Measurements from ENCODE around the gene EMC8.
"Not testable (repeated sequence)": the region's sequence is repeated elsewhere in the genome, so short reads cannot be mapped to it uniquely, and the experiment has no call there.

Gene EMC8

DNA sequence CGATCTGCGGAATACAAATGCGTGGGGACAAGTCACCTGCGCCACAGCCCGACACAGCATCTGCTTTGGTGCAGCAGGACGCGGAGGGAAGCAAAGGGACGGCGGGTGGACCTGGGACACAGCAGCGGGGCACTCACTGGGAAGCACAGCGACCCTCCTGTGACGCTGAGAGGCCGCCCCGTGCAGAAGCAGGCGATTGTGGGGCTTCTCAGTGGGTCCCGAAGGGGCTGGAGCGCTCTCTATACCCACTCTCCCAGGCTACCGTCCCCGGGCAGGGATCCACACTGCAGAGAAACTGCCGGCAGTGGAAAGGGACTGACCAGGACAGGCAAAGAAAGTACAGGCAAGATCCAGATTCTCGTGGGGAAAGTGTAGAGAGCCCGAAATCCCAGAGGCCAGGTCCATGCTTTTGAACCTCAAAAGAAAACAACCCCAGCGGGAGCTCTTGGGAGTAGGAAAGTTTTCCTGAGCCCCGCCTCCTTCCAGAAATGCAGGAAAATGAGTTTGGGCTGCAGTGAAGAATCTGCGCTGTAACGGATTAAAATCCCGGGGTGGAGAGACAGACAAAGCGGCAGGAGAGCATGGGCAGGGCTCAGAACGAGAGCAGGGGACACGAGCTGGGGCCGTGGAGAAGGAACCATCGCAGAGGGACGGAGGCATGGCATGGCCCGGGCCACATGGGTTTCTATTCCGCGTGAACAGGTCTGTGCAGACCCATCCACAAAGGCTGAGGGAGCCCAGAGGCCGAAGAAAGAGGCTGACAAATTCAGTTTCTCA, 12.9 kb upstream of the EMC8 start:
- peak; percentile 7 for DNase-seq

DNA sequence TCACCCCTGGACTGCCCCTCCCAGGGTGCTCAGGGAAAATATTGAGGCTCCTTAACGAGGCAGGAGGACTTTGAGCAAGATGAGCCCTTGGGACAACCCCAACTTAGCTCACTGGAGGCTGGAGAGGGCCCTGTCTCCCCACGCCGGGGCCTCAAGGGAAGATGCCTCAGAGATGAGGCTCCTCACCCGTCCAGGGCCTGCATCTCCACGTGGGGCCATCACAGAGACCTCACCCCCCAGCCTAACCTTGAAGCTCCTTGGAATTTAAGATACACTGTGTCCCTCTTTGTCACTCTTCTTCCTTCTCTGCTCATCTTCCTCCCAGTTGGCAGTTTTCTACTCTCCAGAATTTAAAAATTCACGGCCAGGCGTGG, 11.4 kb upstream of the EMC8 start:
- DNase-seq, result no peak

DNA sequence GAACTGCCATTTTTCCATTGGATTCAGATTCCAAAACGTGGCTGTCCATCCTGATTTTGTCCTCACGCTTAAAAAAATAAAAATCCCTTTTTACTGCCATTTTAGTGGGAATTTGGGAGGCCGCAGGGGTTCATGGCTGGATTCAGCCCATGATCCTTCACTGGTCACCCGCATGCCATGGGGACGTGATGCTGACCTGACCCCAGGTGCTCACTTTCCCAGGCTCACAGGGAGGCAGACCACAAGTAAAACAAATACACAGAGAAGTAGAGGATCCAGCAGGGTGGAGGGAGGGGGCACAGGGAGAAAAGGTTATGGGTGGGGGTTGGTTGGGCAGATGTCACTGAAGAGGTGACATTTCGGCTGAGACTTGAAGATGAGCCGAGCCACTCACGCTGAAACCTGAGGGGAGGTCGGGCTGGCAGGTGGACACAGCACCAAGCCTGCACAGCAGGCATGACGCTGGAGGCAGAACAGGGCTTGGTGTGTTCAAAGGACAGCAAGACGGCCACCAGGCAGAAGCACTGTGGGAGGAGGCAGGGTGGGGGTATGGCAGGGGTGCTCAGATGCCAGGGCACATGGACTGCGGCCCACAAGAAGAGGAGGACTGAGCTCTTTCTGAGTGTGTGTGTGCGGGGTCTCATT, 10.9 kb upstream of the EMC8 start:
- no peak for DNase-seq

DNA sequence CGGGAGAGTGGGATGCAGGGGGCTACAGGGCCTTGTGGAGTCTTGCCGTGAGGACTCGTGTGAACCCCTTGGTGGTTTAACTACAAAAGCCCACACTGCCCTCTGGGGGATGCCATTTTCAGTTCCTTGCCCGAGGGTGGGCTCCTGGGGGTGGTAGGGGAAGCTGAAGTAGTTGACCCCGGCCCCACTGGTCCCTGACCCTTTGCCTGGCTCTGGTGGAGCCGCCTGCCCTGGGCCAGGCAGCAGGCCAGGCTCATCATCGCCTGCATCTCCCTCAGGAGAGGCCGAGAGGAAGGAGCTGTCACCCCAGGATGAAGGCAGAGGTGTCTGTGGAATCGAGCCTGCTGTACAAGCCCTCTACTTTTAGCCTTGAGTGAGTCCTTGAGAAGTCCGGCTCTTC, 10.3 kb upstream of the EMC8 start:
- DNase-seq, result no peak

DNA sequence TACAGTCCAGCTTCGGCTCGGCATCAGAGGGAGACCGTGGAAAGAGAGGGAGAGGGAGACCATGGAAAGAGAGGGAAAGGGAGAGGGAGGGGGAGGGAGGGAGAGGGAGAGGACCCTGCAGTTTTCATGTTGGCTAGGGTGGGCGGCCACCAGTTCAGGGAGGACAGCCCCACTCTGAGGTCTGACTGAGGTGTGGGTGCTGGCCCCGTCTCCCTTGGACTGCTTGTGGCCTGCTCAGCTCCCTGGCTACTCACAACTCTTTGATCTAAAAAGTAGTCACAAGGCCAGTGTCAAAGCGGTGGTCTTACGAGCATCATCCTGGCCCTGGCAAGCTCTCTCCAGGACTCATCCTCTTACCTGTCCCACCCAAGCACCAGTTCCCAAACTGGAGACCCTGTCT, 9.6 kb upstream of the EMC8 start:
- DNase-seq, result no peak

DNA sequence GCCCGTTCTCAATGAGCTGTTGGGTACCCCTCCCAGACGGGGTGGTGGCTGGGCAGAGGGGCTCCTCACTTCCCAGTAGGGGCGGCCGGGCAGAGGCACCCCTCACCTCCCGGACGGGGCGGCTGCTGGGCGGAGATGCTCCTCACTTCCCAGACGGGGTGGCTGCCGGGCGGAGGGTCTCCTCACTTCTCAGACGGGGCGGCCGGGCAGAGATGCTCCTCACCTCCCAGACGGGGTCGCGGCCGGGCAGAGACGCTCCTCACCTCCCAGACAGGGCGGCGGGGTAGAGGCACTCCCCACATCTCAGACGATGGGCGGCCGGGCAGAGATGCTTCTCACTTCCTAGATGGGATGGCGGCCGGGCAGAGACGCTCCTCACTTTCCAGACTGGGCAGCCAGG, 8.8 kb upstream of the EMC8 start:
- not testable (repeated sequence) for DNase-seq

DNA sequence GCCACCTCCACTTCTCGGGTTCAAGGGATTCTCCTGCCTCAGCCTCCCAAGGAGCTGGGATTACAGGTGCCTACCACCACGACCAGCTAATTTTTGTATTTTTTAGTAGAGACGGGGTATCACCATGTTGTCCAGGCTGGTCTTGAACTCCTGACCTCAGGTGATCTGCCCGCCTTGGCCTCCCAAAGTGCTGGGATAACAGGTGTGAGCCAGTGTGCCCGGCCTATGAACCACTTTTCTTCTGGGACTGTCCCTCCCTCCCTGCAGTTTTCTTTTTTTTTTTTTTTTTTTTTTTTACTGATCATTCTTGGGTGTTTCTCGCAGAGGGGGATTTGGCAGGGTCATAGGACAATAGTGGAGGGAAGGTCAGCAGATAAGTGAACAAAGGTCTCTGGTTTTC, 8.0 kb upstream of the EMC8 start:
- not testable (repeated sequence) for DNase-seq

DNA sequence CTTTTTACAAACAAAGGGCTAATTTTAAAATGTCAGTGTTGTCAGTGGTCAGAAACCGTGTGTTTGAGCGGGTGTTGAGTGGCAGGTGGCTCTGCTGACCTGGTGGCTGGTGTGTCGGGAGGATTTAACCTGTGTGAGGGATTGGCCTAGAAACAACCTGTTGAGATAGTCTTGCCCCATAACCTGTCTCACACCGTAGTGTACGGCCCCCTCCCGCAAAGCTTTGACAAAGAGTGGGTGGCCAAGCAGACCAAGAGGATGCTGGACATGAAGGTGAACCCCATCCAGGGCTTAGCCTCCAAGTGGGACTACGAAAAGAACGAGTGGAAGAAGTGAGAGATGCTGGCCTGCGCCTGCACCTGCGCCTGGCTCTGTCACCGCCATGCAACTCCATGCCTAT, 7.2 kb upstream of the EMC8 start:
- no peak for DNase-seq

DNA sequence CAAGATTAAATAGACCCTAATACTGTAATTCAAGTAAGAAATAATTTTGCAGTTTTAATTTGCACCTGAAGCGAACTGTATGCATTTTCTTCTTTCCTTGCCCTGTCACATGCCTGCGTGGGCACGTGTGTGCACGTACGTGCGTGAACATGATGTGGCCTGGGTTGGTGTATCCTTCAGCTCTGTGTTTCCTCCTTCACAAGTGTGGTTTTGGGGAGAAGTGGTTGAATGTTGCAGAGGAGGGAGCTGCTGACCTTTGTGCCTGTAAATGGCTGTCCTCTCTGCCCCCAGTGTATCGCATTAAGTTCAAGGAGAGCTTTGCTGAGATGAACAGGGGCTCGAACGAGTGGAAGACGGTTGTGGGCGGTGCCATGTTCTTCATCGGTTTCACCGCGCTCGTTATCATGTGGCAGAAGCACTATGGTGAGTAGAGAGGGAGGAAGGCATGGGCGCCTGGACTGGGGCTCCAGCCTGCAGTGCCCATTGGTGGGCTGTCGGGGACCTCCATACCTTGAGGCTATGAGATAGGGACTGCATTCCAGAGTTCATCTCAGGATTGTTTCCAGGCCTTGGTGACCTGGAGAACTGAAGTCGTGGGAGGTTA, 6.2 kb upstream of the EMC8 start:
- no peak for DNase-seq

DNA sequence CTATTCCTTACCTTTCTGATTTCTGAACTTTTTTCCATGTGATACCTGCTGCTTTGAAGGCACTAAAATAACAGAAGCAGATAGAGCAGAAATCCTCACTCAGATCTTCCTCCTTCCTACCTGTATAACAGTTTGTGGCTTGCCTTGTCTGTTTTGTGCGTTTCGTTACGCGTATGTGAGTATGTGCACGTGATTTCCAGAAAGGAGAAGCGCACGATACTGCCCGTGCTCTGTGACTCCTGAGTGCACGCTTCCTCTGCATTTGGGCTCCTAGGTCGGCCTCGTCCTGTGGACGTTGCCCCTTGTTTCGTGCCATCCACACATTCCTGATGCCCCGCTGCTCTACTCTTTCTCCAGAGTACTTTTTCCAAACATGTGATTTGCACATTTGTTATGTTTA, 4.2 kb upstream of the EMC8 start:
- no peak for DNase-seq

DNA sequence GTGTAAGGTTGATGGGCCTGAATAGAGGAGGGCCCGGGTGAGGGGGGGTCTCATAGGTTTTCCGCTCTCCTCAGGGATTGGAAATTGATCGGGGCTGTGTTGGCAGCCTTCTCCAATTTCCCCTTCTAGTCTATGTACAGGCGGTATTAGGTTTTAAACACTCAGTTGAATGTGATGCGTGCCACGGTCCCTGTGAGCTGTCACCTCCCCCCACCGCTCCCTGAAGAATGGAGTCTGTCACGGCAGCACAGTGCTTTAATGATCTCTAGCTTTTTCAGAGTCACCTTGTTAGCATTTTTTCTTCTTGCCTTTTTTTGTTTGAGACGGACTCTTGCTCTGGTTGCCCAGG, 951 bp upstream of the EMC8 start:
- DNase-seq, result peak; percentile 29

DNA sequence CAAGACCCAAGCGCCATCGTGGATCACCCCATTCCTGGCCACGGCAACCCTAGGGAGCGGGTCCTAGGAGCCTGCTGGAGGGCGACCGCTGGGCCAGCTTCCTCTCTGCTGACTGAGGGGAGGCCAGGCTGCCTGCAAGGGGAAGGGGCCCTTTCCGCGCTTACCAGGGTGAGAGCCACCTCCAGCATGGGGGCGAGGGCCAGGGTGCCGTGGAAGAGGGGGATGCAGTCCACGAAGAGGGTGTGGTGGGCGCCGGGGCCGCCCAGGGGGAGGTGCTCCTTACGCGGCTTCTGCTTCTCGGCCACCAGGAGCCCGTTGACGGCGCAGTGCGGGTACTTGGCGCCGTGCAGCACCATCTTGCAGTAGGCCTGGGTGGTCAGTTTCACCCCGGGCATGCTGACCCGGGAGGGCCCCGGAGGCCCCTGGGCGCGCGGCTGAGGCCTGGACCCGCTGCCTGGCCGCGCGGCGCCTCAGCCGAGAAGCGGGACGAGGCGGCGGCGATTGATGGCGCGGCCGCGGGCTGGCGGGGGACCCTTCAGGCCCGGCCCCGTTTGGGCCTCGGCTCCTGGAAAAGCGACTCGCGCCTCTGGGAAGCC, 345 bp downstream of the EMC8 start:
- peak; percentile 22 for DNase-seq

DNA sequence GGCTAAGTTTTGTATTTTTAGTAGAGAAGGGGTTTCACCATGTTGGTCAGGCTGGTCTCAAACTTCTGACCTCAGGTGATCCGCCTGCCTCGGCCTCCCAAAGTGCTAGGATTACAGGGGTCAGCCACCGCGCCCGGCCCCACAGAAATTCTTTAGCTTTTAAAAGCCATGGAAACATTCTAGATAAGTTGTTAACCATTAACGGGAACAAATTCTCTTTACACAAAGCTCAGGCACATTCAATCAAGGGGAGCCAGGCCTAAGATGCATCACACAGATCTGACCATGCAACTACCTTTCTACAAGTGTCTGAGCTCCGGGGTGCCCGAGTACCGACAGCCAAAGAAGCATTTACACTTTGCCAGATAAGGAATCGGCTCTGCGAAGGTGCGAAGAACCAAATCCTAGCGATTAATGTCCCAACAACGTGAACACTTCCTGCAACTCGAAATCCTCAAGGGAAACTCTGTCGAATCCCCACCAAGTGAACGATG, 1.0 kb downstream of the EMC8 start:
- DNase-seq, result peak; percentile 1

DNA sequence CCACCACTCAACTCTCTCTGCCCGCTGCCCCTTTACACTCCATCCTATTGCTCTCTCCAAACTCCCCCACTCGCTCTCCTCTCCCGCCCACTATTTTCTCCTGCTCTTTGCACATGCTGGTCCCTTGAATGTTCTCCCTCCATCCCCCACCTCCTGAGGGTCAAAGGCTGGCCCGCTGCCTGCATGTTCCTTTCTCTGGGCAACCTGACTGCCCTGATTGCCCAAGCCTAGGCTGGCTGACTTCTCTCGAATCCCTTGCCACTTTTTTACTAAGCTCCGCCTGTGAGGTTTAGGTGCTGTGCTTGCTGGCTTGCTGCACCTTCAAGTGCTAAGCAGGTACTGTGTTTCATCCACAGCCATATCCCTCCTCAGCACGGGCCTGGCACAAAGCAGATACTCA, 2.7 kb downstream of the EMC8 start:
- no peak for DNase-seq

DNA sequence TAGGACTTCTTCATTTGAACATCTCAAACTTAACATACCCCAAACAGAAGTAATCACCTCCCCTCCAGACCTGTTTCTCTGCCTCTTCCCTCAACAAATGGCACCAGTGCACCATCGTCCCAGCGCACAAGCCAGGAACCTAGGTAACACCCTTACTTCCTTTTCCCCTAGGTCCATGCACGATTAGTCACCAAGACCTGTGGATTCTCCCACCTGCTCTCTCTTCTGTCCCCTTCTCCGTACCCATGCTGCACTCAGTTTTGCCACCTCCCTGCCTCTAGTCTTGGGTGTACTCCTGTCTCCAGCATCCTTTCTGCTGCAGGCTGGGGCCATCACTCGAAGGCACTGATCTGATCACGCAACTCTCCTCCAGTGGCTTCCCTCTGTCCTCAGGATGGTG, 3.2 kb downstream of the EMC8 start:
- DNase-seq, result no peak

DNA sequence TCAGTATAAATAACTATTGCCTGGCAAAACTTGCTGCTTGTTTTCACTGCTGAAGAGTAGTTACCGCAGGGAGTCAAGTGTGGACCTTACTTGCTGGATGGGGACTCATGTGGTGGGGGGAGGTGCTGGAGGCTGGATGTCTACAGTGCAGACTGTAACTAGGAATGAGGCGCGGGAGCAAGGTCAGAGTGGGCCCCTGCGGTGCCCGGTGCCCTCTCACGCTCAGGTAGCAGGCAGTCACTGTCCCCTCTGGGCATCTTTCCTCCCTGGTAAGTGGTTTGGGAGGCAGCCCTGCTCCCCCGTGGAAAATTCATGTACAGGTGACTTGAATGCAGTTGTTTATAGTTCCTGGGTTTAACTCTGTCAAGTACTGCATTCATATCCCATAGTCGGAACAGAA, 4.6 kb downstream of the EMC8 start:
- no peak for DNase-seq

DNA sequence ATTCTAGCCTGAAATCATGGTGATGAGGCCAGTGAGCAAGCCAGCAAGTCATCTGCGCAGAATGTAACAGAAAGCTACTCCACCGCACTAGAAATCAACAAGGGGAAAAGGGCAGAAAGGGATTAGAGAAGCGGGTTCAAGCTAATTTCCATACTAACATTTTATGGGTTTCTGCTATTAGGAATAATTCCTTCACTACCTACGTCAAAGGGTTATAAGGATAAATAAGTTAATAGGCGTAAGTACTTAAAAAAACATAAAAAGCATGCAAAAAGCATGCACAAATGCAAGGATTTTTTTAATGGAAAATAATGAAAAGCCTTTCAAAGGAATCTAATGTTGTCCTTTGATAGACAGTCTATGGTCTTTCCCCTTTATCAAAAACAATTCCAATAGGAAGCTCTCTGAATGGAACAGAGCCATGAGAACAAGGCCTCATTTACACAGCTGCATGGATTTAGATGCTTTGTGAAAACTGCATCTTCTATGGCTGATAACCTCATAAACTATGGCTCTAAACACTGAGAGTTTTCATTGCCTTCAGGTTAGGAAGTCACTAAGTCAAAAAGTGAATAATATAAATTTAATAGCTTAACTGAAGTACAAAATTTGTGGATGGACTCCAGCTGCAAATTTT, 5.6 kb downstream of the EMC8 start:
- no peak for DNase-seq

DNA sequence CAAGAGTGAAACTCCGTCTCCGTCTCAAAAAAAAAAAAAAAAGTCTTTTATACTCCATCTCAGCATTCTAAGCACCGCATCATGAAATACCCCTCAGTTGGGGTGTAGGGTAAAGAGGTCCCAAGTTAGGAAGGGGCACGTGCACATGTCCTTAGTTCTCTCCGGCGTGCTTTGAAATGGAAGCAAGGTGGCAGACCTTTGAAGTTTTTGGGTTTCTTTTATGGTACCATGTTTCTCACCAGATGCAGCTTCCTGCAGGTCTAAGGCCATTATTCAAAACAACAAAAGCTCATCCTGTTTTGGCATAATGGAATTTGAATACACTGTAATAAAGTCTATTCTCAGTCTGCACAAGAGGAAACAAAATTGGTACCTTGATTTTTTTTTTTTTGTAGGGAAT, 9.6 kb downstream of the EMC8 start:
- no peak for DNase-seq

DNA sequence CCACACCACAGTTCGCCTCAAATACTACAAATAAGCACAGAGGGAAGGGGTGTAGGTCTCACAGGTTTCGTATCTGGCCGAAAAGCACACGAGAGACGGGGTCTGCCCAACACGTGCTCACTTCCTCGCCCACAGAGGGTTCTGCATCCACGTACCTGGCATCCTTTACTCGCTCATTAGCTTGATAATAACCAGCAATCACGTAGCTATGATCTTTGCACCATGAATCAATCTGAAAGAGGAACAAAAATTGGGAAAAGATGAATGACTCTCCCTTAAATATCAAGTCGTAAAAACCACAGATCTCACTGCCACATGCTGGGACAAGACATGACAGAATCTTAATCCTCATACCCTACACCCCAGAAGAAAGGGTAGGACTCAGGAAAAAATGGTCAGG, 10.5 kb downstream of the EMC8 start:
- DNase-seq, result no peak

DNA sequence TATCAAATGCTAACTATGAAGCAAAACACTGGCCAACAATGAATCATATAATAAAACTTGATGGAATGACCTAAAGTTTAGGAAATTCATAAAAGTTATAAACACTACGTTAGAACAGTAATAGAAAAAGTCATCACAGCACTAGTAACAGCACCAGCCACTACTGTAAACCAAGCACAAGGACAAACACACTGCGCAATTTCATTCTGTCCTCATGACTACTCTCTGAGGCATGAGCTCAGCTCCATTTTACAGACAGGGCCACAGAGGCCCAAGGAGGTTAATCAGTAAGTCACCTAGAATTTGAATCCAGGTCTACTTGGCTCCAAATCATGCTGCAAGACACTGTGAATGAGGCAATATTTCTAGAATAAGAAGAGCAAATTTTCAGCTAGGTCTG, 13.4 kb downstream of the EMC8 start:
- DNase-seq, result no peak

DNA sequence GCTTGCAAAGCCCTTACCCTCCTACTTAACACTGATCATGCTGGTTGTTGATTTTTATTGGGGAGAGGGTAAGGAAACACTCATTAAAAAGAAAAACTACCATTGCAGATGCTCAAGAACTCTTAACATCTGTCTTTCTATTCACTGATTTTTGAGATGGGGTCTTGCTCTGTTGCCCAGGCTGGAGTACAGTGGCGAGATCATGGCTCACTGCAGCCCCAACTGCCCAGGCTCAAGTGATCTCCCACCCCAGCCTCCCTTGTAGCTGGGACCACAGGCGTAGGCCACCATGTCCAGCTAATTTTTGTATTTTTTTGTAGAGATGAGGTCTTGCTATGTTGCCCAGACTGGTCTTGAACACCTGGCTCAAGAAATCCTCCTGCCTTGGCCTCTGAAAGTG, 14.5 kb downstream of the EMC8 start:
- DNase-seq, result no peak

DNA sequence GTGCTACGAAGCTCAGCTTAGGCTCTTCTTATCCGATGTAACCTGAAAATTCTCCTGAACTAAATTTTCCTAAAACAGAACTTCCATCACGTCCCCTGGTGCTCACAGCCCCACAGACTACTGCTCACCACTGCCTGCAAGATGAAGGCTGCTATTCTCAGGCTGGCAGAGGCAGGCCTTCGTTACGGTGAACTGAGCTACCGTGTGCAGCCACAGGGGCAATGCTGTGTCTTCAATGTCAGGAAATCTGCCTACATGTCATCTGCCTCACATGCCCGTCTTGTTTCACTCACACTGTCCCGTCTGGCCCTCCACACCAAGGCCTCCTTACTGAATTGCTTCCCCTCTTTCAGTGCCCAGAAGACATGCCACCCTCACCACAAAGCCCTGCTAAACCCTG, 15.9 kb downstream of the EMC8 start:
- DNase-seq, result no peak

DNA sequence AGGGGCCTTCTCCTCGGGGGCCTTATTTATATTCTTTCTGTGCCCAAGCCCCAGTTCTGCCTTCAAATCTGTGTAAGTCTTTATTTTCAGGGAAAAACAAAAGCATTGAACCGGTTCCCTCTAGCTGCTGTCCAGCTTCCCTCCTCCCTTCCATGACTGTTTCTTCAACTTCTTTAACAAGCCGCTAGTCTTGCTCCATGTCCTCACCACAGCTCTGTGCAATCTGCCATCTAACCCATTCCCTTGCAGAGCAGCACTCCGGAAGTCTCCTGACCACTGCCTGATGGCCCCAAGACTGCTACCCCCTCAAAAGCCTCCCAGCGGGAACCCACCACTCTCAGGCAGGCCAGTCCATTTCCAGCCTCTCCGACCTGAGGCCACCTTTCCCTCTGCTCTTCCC, 16.9 kb downstream of the EMC8 start:
- no peak for DNase-seq
